OCI-LY1 (cell line): ENCODE data around the gene ST6GALNAC3.

Source experiments
- CTCF ChIP-seq: fragments of 200-600 bp; sonication (generic), shearing (Covaris generic); IDR thresholded peaks from 2 replicates; pipeline ENCODE4 v1.5.1; 2017; ENCODE audit warnings: mild to moderate bottlenecking, antibody characterized with exemption, low read length, moderate library complexity, mixed read lengths
- EZH2 ChIP-seq: fragments of 200-600 bp; sonication (generic), shearing (Covaris generic); IDR thresholded peaks from 2 replicates; pipeline ENCODE4 v1.8.0; 2017; ENCODE audit warnings: borderline replicate concordance, mixed run types, mild to moderate bottlenecking, antibody characterized with exemption, low read length, moderate library complexity, mixed read lengths

DNA sequence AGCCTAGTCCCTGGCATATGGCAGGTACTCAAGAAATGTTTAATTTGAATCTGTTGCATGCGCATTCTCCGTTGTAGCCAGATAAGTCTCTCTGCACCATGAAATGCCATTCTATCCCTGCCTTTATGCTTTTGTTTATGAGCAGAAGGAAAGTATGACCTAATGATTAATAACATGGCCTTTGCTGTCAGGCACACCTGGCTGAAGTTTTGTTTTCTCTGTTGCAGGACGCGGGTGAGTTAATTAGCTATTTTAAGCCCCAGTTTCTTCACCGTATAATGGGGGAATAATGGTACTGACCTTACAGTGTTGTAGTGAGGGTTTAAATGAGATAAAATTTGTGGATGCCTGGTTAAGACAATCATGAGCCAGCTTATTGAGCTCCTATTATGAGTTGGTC is 87.7 kb downstream of the ST6GALNAC3 start:
- TF ChIP-seq CTCF (no peak), EZH2 (no peak)
